H1 (cell line): ENCODE measurements around the gene PCDHGA11. TPM values are rescaled to one million over a fixed set of nuclear protein-coding genes. Genes with fewer than 3 reads are reported as not detected.
A peak's percentile ranks its signal among the peaks of the same experiment; 100 is the strongest.

Source experiments
- CTCF ChIA-PET: fragments of 300-600 bp; sonication (Branson Sonifier 250); formaldehyde crosslinking; loops from one replicate; lab custom pipeline; 2021; ENCODE audit not compliant: partially characterized antibody; lab: Charles Lee
- POLR2A ChIA-PET: fragments of 300-600 bp; sonication (Branson Sonifier 250); formaldehyde crosslinking; loops from one replicate; lab custom pipeline; 2021; ENCODE audit warnings: inconsistent platforms; ENCODE audit not compliant: partially characterized antibody; lab: Charles Lee
- DNase-seq, 2 experiments: peaks; one replicate each; pipeline versions ENCODE4 v3.0.0 to v3.0.0-alpha.2; 2010 to 2022; ENCODE audit warnings: low spot score in 2 of 2, low read depth in 1 of 2, mixed read lengths in 1 of 2
- FAIRE-seq: peaks from 2 replicates; lab custom pipeline; 2011; peaks lifted over from hg19 to GRCh38; lab: Jason Lieb, UNC
- H2AFZ ChIP-seq: 2 replicates; pipeline ENCODE4 v1.8.1; 2012; ENCODE audit warnings: low read length, inconsistent platforms
- H2AK5ac ChIP-seq: 2 replicates; pipeline ENCODE4 v1.6.1; 2013; ENCODE audit warnings: low read depth, low read length
- H2BK120ac ChIP-seq: replicated peaks from 2 replicates; pipeline ENCODE3; 2013; ENCODE audit warnings: low read depth, low read length, inconsistent platforms
- H2BK12ac ChIP-seq: 2 replicates; pipeline ENCODE4 v1.6.1; 2013; ENCODE audit warnings: low read depth, low read length
- H2BK15ac ChIP-seq: 2 replicates; pipeline ENCODE4 v1.6.1; 2013; ENCODE audit warnings: low read length
- H2BK20ac ChIP-seq: 2 replicates; pipeline ENCODE4 v1.6.1; 2013; ENCODE audit warnings: low read length
- H2BK5ac ChIP-seq: 2 replicates; pipeline ENCODE4 v1.6.1; 2013; ENCODE audit warnings: low read depth, low read length
- H3K14ac ChIP-seq: 2 replicates; pipeline ENCODE4 v1.6.1; 2013; ENCODE audit warnings: inconsistent platforms; ENCODE audit not compliant: insufficient read length
- H3K18ac ChIP-seq: 2 replicates; pipeline ENCODE4 v1.6.1; 2013; ENCODE audit warnings: low read length; ENCODE audit errors: extremely low read depth
- H3K23ac ChIP-seq: 2 replicates; pipeline ENCODE4 v1.6.1; 2013; ENCODE audit warnings: inconsistent platforms; ENCODE audit not compliant: insufficient read length
- H3K23me2 ChIP-seq: 2 replicates; pipeline ENCODE4 v1.6.1; 2013; ENCODE audit warnings: low read depth, low read length
- H3K27ac ChIP-seq: 2 replicates; pipeline ENCODE4 v1.6.1; 2011; ENCODE audit warnings: low read depth, low read length, inconsistent platforms
- H3K27me3 ChIP-seq, 4 experiments: replicated peaks in 1 of 4; 1 replicate in 1 of 4; 2 replicates in 3 of 4; pipeline versions ENCODE4 v1.6.1 to v1.8.1; 2011 to 2013; ENCODE audit warnings: low read length in 3 of 4, mild to moderate bottlenecking in 3 of 4, inconsistent platforms in 2 of 4, mixed read lengths in 2 of 4, moderate library complexity in 1 of 4; ENCODE audit not compliant: control insufficient read depth in 3 of 4, insufficient read depth in 3 of 4; ENCODE audit errors: extremely low read depth in 1 of 4
- H3K36me3 ChIP-seq, 4 experiments: 2 replicates each; pipeline versions ENCODE4 v1.6.1 to v1.8.1; 2011 to 2013; ENCODE audit warnings: mild to moderate bottlenecking in 4 of 4, low read length in 3 of 4, moderate library complexity in 2 of 4, control low read depth in 1 of 4, inconsistent platforms in 1 of 4; ENCODE audit not compliant: insufficient read depth in 4 of 4, control insufficient read depth in 2 of 4
- H3K4ac ChIP-seq: replicated peaks from 2 replicates; pipeline ENCODE3; 2013; ENCODE audit warnings: low read length, low read depth, mixed read lengths, inconsistent platforms; ENCODE audit not compliant: insufficient read length
- H3K4me1 ChIP-seq, 4 experiments: replicated peaks in 1 of 4; 1 replicate in 1 of 4; 2 replicates in 3 of 4; pipeline versions ENCODE4 v1.6.1 to v1.8.1; 2011 to 2013; ENCODE audit warnings: low read length in 3 of 4, inconsistent platforms in 2 of 4, mixed read lengths in 1 of 4; ENCODE audit not compliant: insufficient read depth in 4 of 4, control insufficient read depth in 3 of 4
- H3K4me2 ChIP-seq, 2 experiments: 2 replicates each; pipeline versions ENCODE4 v1.6.1 to v1.8.1; 2011 to 2013; ENCODE audit warnings: low read depth in 2 of 2, low read length in 2 of 2, control low read depth in 1 of 2, inconsistent platforms in 1 of 2, mild to moderate bottlenecking in 1 of 2; ENCODE audit not compliant: insufficient read depth in 1 of 2
- H3K4me3 ChIP-seq, 4 experiments: fragments of 200-600, 300-600 bp in 1 of 4; sonication (generic), shearing (Covaris generic), sonication (Bioruptor Twin) in 1 of 4; 2 replicates each; pipeline versions ENCODE4 v1.5.1 to v1.8.1; 2011 to 2016; ENCODE audit warnings: low read length in 4 of 4, low read depth in 3 of 4, control low read depth in 2 of 4, inconsistent platforms in 2 of 4, mild to moderate bottlenecking in 2 of 4, mixed read lengths in 1 of 4, moderate library complexity in 1 of 4; ENCODE audit not compliant: insufficient read depth in 2 of 4; ENCODE audit errors: extremely low read depth in 1 of 4
- H3K56ac ChIP-seq: replicated peaks from 2 replicates; pipeline ENCODE3; 2013; ENCODE audit warnings: low read depth, mild to moderate bottlenecking, mixed read lengths, low read length, inconsistent platforms; ENCODE audit not compliant: insufficient read length
- H3K79me1 ChIP-seq: 2 replicates; pipeline ENCODE4 v1.6.1; 2013; ENCODE audit warnings: low read depth, low read length, control low read depth
- H3K79me2 ChIP-seq, 2 experiments: 2 replicates each; pipeline versions ENCODE4 v1.6.1 to v1.8.1; 2012 to 2013; ENCODE audit warnings: low read length in 2 of 2, mild to moderate bottlenecking in 2 of 2, inconsistent platforms in 1 of 2; ENCODE audit not compliant: insufficient read depth in 2 of 2, control insufficient read depth in 1 of 2
- H3K9ac ChIP-seq, 4 experiments: replicated peaks in 1 of 4; 1 replicate in 1 of 4; 2 replicates in 3 of 4; pipeline versions ENCODE4 v1.6.1 to v1.8.1; 2011 to 2013; ENCODE audit warnings: low read depth in 3 of 4, low read length in 3 of 4, control low read depth in 2 of 4, mild to moderate bottlenecking in 2 of 4, moderate library complexity in 2 of 4, inconsistent platforms in 1 of 4; ENCODE audit errors: extremely low read depth in 1 of 4
- H3K9me3 ChIP-seq, 2 experiments: 2 replicates each; pipeline versions ENCODE4 v1.6.1 to v1.8.1; 2012 to 2013; ENCODE audit warnings: mild to moderate bottlenecking in 2 of 2, moderate library complexity in 2 of 2, control low read depth in 1 of 2, inconsistent platforms in 1 of 2, low read depth in 1 of 2, low read length in 1 of 2, mixed read lengths in 1 of 2; ENCODE audit not compliant: insufficient read depth in 2 of 2
- H4K20me1 ChIP-seq, 2 experiments: replicated peaks in 1 of 2; 2 replicates each; pipeline versions ENCODE3 to v1.8.1; 2011 to 2013; ENCODE audit warnings: inconsistent platforms in 2 of 2, low read length in 2 of 2, mild to moderate bottlenecking in 1 of 2; ENCODE audit not compliant: insufficient read depth in 2 of 2, control insufficient read depth in 1 of 2
- H4K5ac ChIP-seq: 2 replicates; pipeline ENCODE4 v1.6.1; 2013; ENCODE audit warnings: low read length, low read depth, mixed read lengths, inconsistent platforms; ENCODE audit not compliant: insufficient read length
- H4K8ac ChIP-seq: 2 replicates; pipeline ENCODE4 v1.8.0; 2013; ENCODE audit warnings: mild to moderate bottlenecking, moderate library complexity, low read length, inconsistent platforms; ENCODE audit not compliant: insufficient read depth; ENCODE audit errors: extremely low read depth
- H4K91ac ChIP-seq: replicated peaks from 2 replicates; pipeline ENCODE3; 2013; ENCODE audit warnings: low read length, mixed read lengths, inconsistent platforms; ENCODE audit not compliant: insufficient read length
- ATF2 ChIP-seq: IDR thresholded peaks from 2 replicates; pipeline ENCODE4 v1.6.1; 2012; ENCODE audit warnings: low read length, inconsistent platforms
- NRF1 ChIP-seq: IDR thresholded peaks from 2 replicates; pipeline ENCODE4 v1.6.1; 2011; ENCODE audit warnings: mild to moderate bottlenecking, low read depth, low read length, improper control_type of control experiment
- RNF2 ChIP-seq: fragments of 200-900, 300-1000 bp; sonication (generic); IDR thresholded peaks from 2 replicates; pipeline ENCODE4 v1.7.1; 2016; ENCODE audit warnings: borderline replicate concordance, low read depth, mild to moderate bottlenecking, antibody characterized with exemption, low read length; ENCODE audit not compliant: poor library complexity, severe bottlenecking; ENCODE audit errors: missing control alignments
- WGBS, 2 experiments: shearing (Covaris generic) in 1 of 2; methylation state at CpG; one replicate each; pipeline versions ENCODE4 v1.1.6 to v1.1.7; 2013 to 2015; ENCODE audit warnings: low lambda C conversion rate in 2 of 2, mixed read lengths in 2 of 2, inconsistent platforms in 1 of 2, low coverage in 1 of 2, missing lambda C conversion rate in 1 of 2; ENCODE audit not compliant: insufficient replicate concordance in 2 of 2, insufficient coverage in 1 of 2, insufficient read length in 1 of 2; ENCODE audit errors: extremely low coverage in 1 of 2, missing lambda C conversion rate in 1 of 2; 5-methylcytosine and 5-hydroxymethylcytosine counted together
- polyA plus RNA-seq, 7 experiments: library from polyadenylated mRNA; depleted of rRNA in 3 of 7; stranded (reverse) in 5 of 7; unstranded in 2 of 7; fragments of >200 nt in 5 of 7; fragments of 200-250 nt in 2 of 7; gene quantifications; 1 replicate in 5 of 7; 2 replicates in 1 of 7; 4 replicates in 1 of 7; pipeline versions ENCODE4 v1.2.1 to v1.2.3, GENCODE V29; 2011 to 2013; ENCODE audit warnings: missing spikeins in 2 of 7, mixed read lengths in 2 of 7
- total RNA-seq: library from RNA; stranded (reverse); fragmentation: NEBNext Ultra II Directional; extraction: Animal tissue kit (Norgen Biotek cat#: 25700); gene quantifications from 2 replicates; pipeline ENCODE4 v1.2.1, GENCODE V29; 2021

The PCDHGA11 gene
- total and polyA plus RNA-seq, 2 of the 8 experiments (the other 6 are each of a cell fraction or from before 2014, with no cell fraction given) = 2.2 to 8.2 TPM

- Histone ChIP-seq H4K8ac (no peak overlapping the region), H2AFZ (no peak overlapping the region), H3K4me2 (no peak overlapping the region), H2BK5ac (no peak overlapping the region), H3K9ac (no peak overlapping the region), H2AK5ac (no peak overlapping the region), H4K91ac (no peak overlapping the region), H4K20me1 (no peaks in the 10 kb centered on the region), H3K23ac (no peak overlapping the region), H3K27ac (no peak overlapping the region), H3K36me3 (peaks cover 0 to 27% (median 3%) of the 10 kb centered on the region in 4 experiments; a peak in 3 of 8 replicates), H2BK20ac (no peak overlapping the region), H3K9me3 (peaks cover 36 to 38% of the 10 kb centered on the region in 2 experiments), H3K18ac (no peak overlapping the region), H2BK15ac (no peak overlapping the region), H3K27me3 (peaks cover 0 to 12% (median 6%) of the 10 kb centered on the region in 4 experiments; a peak in 4 of 7 replicates), H2BK12ac (0 out of 2 replicates have a peak overlapping the region, but pooled peaks have one; percentile 39), H3K4ac (no peak overlapping the region), H3K79me1 (no peaks in the 10 kb centered on the region), H3K4me3 (no peak overlapping the region), H3K23me2 (no peaks in the 10 kb centered on the region), H3K79me2 (no peaks in the 10 kb centered on the region), H3K4me1 (no peaks in the 10 kb centered on the region; a peak in 1 of 7 replicates), H3K14ac (no peak overlapping the region), H2BK120ac (no peak overlapping the region), H4K5ac (no peak overlapping the region), H3K56ac (no peak overlapping the region)
- WGBS, 2 experiments = 94% methylated on average over 74 of the region's 74 CpGs; no CpG with 5 or more reads in 1 of the 2 experiments
- POLR2A ChIA-PET = interaction anchor here (0.6 kb wide), 1 partner anchor 1597 kb away, joined by 3 read pairs; no protein-coding TSS in a partner anchor
- no peak for DNase-seq
- TF ChIP-seq RNF2 (peak; percentile 34), ATF2 (no peak), NRF1 (no peak)
- no peak for FAIRE-seq
- CTCF ChIA-PET = interaction anchor here (0.9 to 23.3 kb wide), 21 partner anchors 9 to 284 kb away, joined by 3 to 1236 read pairs (median 14); partner anchors contain the start of genes PCDHB15, PCDHGA1, PCDHGA12 and PCDHGB3
Observed at GRCh38 chr5:141419074-141419880, 1.6 kb upstream of the PCDHGA11 start.
